DND-41 (cell line): ENCODE results near the gene CCDC183.
A peak's percentile ranks its signal among the peaks of the same experiment; 100 is the strongest.

Experiments
- ATAC-seq: fragments of 200-7000 bp; cut with Tn5 transposase; 3 replicates; pipeline ENCODE4 v1.9.1; 2021; ENCODE audit warnings: low read depth; ENCODE audit not compliant: insufficient read depth
- DNase-seq: peaks from one replicate; pipeline ENCODE4 v3.0.0-alpha.2; 2020
- H2AFZ ChIP-seq: 2 replicates; pipeline ENCODE4 v1.6.0; 2012; ENCODE audit warnings: low read depth, low read length
- H3K27ac ChIP-seq: 2 replicates; pipeline ENCODE4 v1.5.1; 2012; ENCODE audit warnings: low read length, inconsistent platforms
- H3K27me3 ChIP-seq: fragments of 200-600 bp; sonication (generic); 2 replicates; pipeline ENCODE4 v1.6.0; 2012; ENCODE audit warnings: low read length, mild to moderate bottlenecking, inconsistent platforms; ENCODE audit not compliant: insufficient read depth, poor library complexity
- H3K36me3 ChIP-seq: 2 replicates; pipeline ENCODE4 v1.5.1; 2012; ENCODE audit warnings: low read length, inconsistent platforms; ENCODE audit not compliant: insufficient read depth
- H3K4me1 ChIP-seq: 2 replicates; pipeline ENCODE4 v1.5.1; 2012; ENCODE audit warnings: mild to moderate bottlenecking, low read length; ENCODE audit not compliant: insufficient read depth
- H3K4me2 ChIP-seq: 2 replicates; pipeline ENCODE4 v1.6.0; 2012; ENCODE audit warnings: mild to moderate bottlenecking, moderate library complexity, low read length, inconsistent platforms; ENCODE audit not compliant: insufficient read depth
- H3K4me3 ChIP-seq, 2 experiments: fragments of 200-600 bp in 1 of 2; shearing (Covaris generic) in 1 of 2; 2 replicates each; pipeline ENCODE4 v1.5.1; 2012 to 2016; ENCODE audit warnings: inconsistent platforms in 2 of 2, low read length in 2 of 2, mild to moderate bottlenecking in 2 of 2, low read depth in 1 of 2, moderate library complexity in 1 of 2
- H3K79me2 ChIP-seq: 2 replicates; pipeline ENCODE4 v1.6.0; 2012; ENCODE audit warnings: low read length, inconsistent platforms; ENCODE audit not compliant: insufficient read depth
- H3K9ac ChIP-seq: 2 replicates; pipeline ENCODE4 v1.6.0; 2012; ENCODE audit warnings: low read depth, mild to moderate bottlenecking, inconsistent platforms, low read length, moderate library complexity
- H3K9me3 ChIP-seq: 2 replicates; pipeline ENCODE4 v1.5.1; 2012; ENCODE audit warnings: low read length, moderate library complexity, mild to moderate bottlenecking, inconsistent platforms; ENCODE audit not compliant: insufficient read depth, severe bottlenecking
- H4K20me1 ChIP-seq: 2 replicates; pipeline ENCODE4 v1.6.0; 2012; ENCODE audit warnings: low read length; ENCODE audit not compliant: insufficient read depth
- CTCF ChIP-seq: IDR thresholded peaks from 2 replicates; pipeline ENCODE4 v1.5.1; 2012; ENCODE audit warnings: borderline replicate concordance, low read length, moderate library complexity, mild to moderate bottlenecking; ENCODE audit not compliant: poor library complexity, severe bottlenecking; ENCODE audit errors: extremely low read depth
- EZH2 ChIP-seq: IDR thresholded peaks from 3 replicates; pipeline ENCODE4 v1.6.1; 2012; ENCODE audit warnings: borderline replicate concordance, low read depth, mild to moderate bottlenecking, moderate library complexity, low read length, inconsistent platforms; ENCODE audit not compliant: severe bottlenecking

Gene CCDC183

GRCh38 chr9:136804509-136805206 is 8.5 kb downstream of the CCDC183 start:
- Histone ChIP-seq H4K20me1 (peaks cover 14% of the 10 kb centered on the region), H3K4me3 (no peak overlapping the region), H3K36me3 (peaks cover 12% of the 10 kb centered on the region), H3K4me2 (no peak overlapping the region), H3K27me3 (peaks cover 16% of the 10 kb centered on the region), H3K9me3 (no peaks in the 10 kb centered on the region), H3K27ac (no peak overlapping the region), H3K4me1 (peaks cover 42% of the 10 kb centered on the region), H3K9ac (no peak overlapping the region), H3K79me2 (peaks cover 26% of the 10 kb centered on the region), H2AFZ (no peak overlapping the region)
- ATAC-seq (no peak), DNase-seq (no peak)
- TF ChIP-seq CTCF (no peak), EZH2 (no peak)

GRCh38 chr9:136805207-136805740 is 9.1 kb downstream of the CCDC183 start:
- DNase-seq (no peak), ATAC-seq (no peak)
- no peak overlapping the region for H3K27ac ChIP-seq
- H3K27me3 ChIP-seq: peaks cover 10% of the 10 kb centered on the region
- H2AFZ ChIP-seq: no peak overlapping the region
- H3K79me2 ChIP-seq: peaks cover 32% of the 10 kb centered on the region
- no peak overlapping the region for H3K4me3 ChIP-seq
- H3K36me3 ChIP-seq: peaks cover 18% of the 10 kb centered on the region
- peak overlapping the region; percentile 95; the same call in 1 of the 2 replicates for H3K4me2 ChIP-seq
- TF ChIP-seq EZH2: no peak
- no peak for TF ChIP-seq CTCF
- H3K9me3 ChIP-seq: no peaks in the 10 kb centered on the region
- peaks cover 41% of the 10 kb centered on the region for H3K4me1 ChIP-seq
- H4K20me1 ChIP-seq: peaks cover 18% of the 10 kb centered on the region; the same call in 1 of the 2 replicates
- H3K9ac ChIP-seq: no peak overlapping the region

GRCh38 chr9:136806067-136806466 is 9.9 kb downstream of the CCDC183 start:
- Histone ChIP-seq H3K36me3 (peaks cover 23% of the 10 kb centered on the region), H3K4me2 (peak overlapping the region; percentile 95)
- TF ChIP-seq EZH2 (no peak), CTCF (no peak)

More at GRCh38 chr9:136806067-136806466, 9.9 kb downstream of the CCDC183 start:
- Histone ChIP-seq H3K79me2 (peaks cover 40% of the 10 kb centered on the region), H3K9me3 (no peaks in the 10 kb centered on the region), H3K4me1 (peaks cover 38% of the 10 kb centered on the region), H3K9ac (peak overlapping the region; percentile 71; the same call in 1 of the 2 replicates), H3K27ac (no peak overlapping the region), H3K4me3 (peak overlapping the region in 1 of 2 experiments; percentile 84; a peak in 1 of 4 replicates), H4K20me1 (peaks cover 14% of the 10 kb centered on the region; the same call in 1 of the 2 replicates), H3K27me3 (peaks cover 5% of the 10 kb centered on the region), H2AFZ (no peak overlapping the region)
- ATAC-seq (no peak), DNase-seq (no peak)
